ENCODE results near the gene XPC.
"Not testable (repeated sequence)": the region's sequence is repeated elsewhere in the genome, so short reads cannot be mapped to it uniquely, and the experiment has no call there.

XPC gene

GRCh38 chr3:14117468-14118399, 60.7 kb downstream of the XPC start:
- DNase-seq: no peak

GRCh38 chr3:14113965-14114635, 64.3 kb downstream of the XPC start:
- no peak for DNase-seq

- DNase-seq: no peak
These were observed 67.7 kb downstream of the XPC start for GRCh38 chr3:14110699-14111098.

- not testable (repeated sequence) for DNase-seq
These were observed 68.6 kb downstream of the XPC start for GRCh38 chr3:14109821-14110220.

- DNase-seq: no peak
These were observed 80.6 kb downstream of the XPC start for GRCh38 chr3:14097616-14098391.

- DNase-seq: no peak
These were observed 81.7 kb downstream of the XPC start for GRCh38 chr3:14096742-14097141.
